ENCODE results near the gene GOLPH3L. TPM values are rescaled to one million over a fixed set of nuclear protein-coding genes. Genes with fewer than 3 reads are reported as not detected.
"Not testable (repeated sequence)": the region's sequence is repeated elsewhere in the genome, so short reads cannot be mapped to it uniquely, and the experiment has no call there.

The GOLPH3L gene
- 10 to 100 TPM; 30.4 to 43.7 (median 40.7) TPM for polyA plus RNA-seq (ENCODE audit: insufficient read length in 4 of 4)

DNA sequence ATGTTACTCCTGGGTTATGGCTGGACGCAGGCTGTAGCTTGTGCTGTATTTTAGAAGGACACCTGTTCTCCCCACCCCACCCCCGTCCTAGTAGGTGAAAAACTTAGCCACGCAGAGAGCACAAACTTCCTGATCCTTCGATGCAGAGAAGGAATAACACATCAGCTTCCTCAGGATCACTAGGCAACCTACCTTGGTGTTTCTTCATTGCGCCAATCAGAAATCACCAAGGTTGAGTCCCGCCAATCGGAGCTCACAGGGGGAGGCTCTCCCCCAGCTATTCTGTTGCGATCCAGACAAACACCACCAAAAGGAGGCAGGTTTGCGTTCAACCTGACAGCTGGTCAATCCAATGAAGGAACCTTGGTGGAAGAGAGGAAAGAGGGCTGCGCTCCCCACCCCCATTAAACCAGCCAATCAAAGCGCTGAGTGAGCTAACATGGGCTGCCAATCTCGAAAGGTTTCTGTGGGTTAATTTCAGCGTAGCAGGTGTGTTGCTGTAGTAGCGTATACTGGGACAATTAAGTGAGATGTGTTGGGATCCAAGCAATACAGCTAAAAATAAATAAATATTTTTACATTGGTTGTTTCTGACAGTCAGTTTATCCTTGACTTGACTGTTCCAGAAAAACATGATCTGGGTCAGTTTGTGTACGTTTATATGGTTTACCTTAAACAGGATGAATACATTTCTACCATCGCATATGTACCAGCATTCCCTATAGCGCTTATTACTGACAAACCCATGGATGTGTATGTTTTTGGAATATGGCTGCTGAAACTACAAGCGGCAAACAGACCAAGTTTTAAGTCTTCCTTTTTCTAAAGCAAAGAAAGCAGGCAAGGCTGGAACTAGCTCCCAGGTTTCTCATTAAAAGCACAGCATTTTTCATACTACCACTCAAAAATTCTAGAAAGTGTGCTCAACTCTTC is at the start of gene GOLPH3L:
TSS of gene GOLPH3L (minus strand) at position 160 of the 933 bp plus-strand sequence. CDS start 2,316 bp downstream, outside the sequence.
- peak; percentile 95 to 99 (median 97) for DNase-seq (ENCODE audit: low read depth in 4 of 4, low spot score in 3 of 4)

DNA sequence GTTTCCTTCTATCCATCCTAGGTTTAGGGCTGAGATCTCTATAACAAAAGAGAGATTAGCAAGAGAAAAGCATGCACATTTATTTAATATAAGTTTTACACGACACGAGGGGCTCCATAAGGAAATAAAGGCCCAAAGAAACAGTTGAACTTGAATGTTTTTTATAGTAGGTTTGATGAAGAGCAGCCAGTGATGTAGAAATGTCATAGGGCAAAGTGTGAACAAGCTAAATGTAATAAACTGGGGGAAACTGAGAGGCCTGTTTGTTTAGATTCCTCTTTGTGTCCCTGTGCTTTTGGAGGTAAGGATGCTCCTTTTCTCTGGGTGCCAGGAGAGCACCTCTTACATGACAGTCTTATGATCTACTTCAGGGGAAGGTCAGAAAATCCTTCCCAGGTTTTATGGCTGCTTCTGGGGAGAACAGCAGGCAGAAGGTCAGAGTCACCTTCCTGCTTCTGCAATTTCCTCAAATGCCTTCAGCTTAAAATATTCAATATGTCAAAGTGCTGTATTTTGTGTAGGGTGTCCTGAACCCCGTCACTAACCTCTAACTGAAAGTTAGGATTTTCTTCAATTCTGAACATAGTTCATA is 33.3 kb upstream of the GOLPH3L start:
- DNase-seq (ENCODE audit: low read depth in 4 of 4, low spot score in 3 of 4) = no peak

DNA sequence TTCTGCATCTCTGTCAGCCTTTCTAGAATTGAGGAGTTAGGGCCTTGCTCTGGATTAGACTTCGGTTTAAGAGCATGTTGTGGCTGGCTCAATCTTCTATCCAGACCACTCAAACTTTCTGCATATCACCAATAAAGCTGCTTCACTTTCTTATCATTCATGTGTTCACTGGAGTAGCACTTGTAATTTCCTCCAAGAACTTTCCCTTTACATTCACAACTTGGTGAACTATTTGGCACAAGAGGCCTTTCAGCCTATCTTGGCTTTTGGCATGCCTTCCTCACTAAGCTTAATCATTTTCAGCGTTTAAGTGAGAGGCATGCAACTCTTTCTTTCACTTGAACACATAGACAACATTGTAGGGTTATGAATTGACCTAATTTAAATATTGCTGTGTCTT is 27.4 kb upstream of the GOLPH3L start:
- no peak for DNase-seq (ENCODE audit: low read depth in 4 of 4, low spot score in 3 of 4)

DNA sequence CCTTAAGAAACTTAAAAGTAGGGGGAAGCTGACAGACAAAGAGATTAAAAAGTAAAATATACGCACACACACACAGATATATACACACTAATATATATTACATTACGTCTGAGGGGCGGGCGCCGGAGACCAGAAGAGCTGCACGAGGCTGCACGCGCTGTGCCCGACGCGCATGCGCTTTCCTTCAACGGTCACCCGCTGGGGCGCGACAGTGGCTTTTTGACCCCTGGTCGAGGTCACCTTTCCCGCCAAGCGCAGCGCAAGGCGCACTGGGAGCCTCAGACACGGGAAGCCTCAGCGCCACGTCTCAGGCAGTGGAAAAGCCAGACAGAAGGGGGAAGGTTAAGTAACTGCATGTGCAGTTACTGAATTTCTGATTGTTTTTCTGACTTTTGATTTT is 23.7 kb upstream of the GOLPH3L start, which contains the start of gene HORMAD1:
TSS of gene HORMAD1 (minus strand) at position 193 of the 400 bp plus-strand sequence. CDS start 1,390 bp downstream, outside the sequence.
- no peak for DNase-seq (ENCODE audit: low read depth in 4 of 4, low spot score in 3 of 4)

GRCh38 chr1:150720098-150720497 is 23.1 kb upstream of the GOLPH3L start:
- DNase-seq (ENCODE audit: low read depth in 4 of 4, low spot score in 3 of 4) = no peak

DNA sequence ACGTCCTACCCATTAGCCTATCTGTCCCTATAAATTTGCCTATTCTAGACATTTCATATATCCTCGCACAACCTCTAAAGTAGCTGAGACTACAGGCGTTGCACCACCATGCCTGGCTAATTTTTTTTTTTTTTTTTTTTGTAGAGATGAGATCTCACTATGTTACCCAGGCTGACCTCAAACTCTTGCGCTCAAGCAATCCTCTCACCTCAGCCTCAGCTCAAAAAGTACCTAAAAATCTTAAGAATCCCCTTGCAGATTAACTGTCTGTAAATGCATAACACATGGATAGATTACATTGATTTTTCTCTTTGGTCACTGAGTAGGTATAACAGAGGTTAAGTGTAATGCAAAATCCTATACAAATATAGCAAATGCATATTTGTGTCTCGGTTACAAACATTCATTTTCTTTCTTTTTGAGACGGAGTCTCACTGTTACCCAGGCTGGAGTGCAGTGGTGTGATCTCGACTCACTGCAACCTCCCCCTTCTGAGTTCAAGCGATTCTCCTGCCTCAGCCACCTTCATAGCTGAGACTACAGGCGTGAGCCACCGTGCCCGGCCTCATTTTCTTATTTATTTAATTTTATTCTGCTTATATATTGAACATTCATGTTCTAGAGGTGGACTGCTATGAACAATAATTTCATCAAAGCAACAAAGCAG is 21.4 kb upstream of the GOLPH3L start:
- no peak for DNase-seq (ENCODE audit: low read depth in 4 of 4, low spot score in 3 of 4)

DNA sequence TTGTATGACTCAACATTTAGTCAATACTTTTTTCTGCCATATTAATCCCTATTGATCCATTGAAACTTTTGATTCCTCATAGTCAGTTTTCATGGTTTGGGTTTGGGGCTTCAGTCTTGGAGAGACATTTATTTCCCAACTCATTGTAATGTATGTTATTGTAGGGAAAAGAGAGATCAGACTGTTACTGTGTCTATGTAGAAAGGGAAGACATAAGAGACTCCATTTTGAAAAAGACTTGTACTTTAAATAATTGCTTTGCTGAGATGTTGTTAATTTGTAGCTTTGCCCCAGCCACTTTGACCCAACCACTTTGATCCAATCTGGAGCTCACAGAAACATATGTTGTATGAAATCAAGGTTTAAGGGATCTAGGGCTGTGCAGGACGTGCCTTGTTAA is 12.1 kb upstream of the GOLPH3L start:
- DNase-seq (ENCODE audit: low read depth in 4 of 4, low spot score in 3 of 4) = not testable (repeated sequence)

- DNase-seq (ENCODE audit: low read depth in 4 of 4, low spot score in 3 of 4) = no peak
Measured at GRCh38 chr1:150708595-150708994, 11.6 kb upstream of the GOLPH3L start.

DNA sequence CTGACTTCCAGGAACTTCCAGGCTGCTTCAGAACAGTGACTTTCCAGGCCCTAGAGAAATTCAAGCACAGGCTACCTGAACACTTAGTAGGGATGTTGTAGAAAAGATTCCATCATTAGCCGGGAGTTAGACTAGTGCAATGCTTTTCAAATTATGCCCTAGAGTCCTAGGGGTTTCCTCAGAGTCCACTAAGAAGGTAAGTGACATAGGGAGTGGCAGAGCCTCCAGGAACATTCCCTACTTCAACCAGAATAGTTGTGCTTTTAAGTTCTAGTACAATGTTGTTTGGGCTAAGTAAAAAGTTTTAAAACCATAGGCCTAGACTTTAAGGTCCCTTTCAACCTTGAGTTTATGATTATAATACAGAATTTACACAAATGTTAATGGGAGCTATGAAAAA is 9.1 kb upstream of the GOLPH3L start:
- no peak for DNase-seq (ENCODE audit: low read depth in 4 of 4, low spot score in 3 of 4)

DNA sequence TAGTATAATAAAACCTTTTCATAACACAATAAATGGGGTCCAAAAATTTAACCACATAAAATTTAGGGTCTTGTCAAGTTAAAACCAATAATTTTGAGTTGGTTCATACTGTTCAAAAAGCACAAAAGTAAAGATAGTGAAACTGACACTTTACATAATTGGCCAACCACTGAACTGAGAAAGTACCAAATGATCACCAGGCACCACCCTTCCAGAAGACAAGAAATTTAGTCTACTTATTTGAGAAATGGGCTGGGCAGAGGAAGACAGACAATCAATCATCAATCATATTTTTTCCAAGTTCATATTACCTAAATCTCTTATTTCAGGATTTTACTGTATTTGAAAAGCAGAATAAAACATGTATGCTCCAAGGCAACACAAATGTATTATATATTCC is 6.5 kb upstream of the GOLPH3L start:
- DNase-seq (ENCODE audit: low read depth in 4 of 4, low spot score in 3 of 4) = no peak

DNA sequence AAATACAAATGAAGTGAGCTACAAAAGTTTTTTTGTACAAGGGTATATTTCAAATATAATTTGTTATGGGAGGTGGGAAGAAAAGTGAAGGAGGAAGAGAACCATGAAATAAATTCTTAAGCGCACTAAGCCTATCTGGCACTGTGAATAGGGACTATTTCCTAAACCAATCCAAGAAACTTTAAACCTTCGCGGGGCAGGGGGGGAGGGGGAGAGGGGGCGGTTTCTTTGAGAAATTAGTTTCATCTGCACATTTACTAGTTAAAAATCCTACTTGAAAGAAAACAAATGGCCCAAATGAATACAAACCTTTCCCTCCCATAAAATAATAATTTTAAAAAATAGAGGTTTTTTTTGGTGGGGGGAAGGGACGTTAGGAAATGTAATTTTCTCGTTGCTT is 364 bp downstream of the GOLPH3L start:
- DNase-seq (ENCODE audit: low read depth in 4 of 4, low spot score in 3 of 4) = no peak

DNA sequence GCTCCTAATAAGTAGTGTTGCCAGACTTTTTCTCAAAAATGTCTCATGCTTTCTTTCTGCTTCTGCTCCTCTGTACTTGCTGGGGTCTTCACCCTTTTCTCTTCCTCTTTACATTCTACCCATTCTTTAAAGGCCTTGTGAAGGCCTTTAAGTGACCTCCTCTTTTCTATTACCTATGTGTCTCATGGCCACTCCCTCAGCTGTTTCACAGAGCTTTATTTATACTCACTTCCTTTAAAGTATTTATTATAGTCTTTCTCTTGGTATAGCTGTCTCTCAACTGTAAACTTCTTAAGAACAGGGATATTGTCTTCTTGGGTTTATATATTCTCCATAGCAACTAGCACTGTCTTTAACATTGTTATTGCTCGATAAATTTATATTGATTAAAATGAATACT is 792 bp downstream of the GOLPH3L start:
- no peak for DNase-seq (ENCODE audit: low read depth in 4 of 4, low spot score in 3 of 4)

GRCh38 chr1:150695561-150695960 is 1.4 kb downstream of the GOLPH3L start:
- no peak for DNase-seq (ENCODE audit: low read depth in 4 of 4, low spot score in 3 of 4)

DNA sequence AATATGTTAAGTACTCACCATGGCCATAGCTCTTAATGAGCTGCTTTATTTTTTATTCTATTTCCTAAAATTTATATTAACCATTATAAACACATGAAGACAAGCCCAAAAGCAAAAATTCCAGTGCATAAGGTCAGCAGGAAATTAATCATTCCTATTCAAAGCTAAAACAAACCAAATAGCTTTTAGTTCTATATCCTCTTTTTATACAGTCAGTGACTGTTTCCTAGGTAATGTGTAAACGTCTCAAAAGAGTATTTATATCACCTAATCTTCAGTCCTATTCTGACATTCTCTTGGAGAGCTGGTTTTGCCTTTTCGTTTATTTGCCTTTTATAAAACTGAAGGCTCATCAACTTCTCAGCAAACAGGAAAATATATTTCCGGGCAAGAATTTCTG is 4.2 kb downstream of the GOLPH3L start:
- DNase-seq (ENCODE audit: low read depth in 4 of 4, low spot score in 3 of 4) = no peak

DNA sequence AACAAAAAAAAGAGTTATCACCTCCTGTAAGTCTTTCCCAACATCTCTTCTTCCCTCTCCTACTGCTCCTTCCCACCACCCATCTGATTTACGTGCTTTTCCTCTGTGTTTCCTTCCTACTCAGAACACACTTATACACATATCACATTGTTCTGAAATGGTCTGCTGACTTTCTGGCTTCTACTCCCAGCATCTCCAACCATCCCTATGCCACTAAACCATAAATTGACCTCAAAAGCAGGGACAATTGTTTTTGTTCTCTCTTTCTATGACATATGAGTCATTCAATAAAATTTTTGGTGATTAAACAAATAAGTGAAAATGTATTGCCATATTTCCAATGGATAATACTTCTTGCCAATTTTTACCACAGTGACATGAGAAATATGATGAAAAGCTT is 8.2 kb downstream of the GOLPH3L start:
- no peak for DNase-seq (ENCODE audit: low read depth in 4 of 4, low spot score in 3 of 4)

DNA sequence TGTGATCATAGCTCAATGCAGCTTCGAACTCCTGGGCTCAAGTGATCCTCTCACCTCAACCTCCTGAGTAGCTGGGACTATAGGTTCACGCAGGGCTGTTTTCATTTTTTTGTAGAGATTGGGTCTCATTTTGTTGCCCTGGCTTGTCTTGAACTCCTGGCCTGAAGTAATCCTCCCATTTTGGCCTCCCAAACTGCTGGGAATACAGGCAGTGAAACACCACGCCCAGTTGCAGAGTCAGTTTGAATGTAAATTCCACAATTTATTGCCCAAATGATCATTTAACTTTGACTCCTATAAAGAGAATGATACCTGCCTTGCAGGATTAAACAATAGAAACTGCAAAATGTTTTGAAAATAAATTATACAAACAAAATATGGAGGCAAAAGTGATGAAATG is 10.7 kb downstream of the GOLPH3L start:
- DNase-seq (ENCODE audit: low read depth in 4 of 4, low spot score in 3 of 4) = no peak

- DNase-seq (ENCODE audit: low read depth in 4 of 4, low spot score in 3 of 4) = no peak
Measured at GRCh38 chr1:150683914-150684313, 13.0 kb downstream of the GOLPH3L start.

DNA sequence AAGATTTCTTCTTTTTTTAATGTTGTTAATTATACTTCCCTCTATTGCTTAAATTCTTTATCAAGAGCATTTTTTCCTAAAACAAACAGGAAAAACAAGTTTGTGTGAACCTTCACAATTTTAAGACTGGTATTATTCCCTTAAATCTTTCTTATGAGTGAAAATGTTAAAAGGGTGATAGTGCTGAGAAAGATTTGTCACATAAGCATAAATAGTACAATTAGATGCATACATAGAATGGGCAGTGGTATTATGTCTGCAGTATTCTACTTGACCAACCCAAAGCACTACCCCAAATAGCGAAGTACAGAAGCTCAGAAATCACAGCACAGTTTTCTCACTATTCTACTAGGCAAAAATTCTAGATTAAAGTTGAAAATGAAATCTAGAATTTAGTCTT is 18.0 kb downstream of the GOLPH3L start:
- no peak for DNase-seq (ENCODE audit: low read depth in 4 of 4, low spot score in 3 of 4)

DNA sequence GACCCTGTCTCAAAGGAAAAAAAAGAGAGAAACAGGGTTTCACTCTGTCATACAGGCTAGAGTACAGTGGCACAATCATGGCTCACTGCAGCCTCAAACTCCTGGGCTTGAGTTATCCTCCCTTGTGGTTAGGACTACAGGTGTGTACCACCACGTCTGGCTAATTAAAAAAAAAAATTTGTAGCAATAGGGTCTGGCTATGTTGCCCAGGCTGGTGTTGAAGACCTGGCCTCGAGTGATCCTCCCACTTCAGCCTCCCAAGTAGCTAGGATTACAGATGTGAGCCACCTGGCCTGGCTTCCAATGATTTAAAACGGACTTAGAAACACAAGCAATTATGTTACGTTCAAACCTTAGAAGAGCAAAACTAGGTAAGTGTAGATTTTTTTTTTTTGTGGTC is 22.1 kb downstream of the GOLPH3L start:
- no peak for DNase-seq (ENCODE audit: low read depth in 4 of 4, low spot score in 3 of 4)

- DNase-seq (ENCODE audit: low read depth in 4 of 4, low spot score in 3 of 4) = no peak
Measured at GRCh38 chr1:150663321-150663720, 33.6 kb downstream of the GOLPH3L start.

DNA sequence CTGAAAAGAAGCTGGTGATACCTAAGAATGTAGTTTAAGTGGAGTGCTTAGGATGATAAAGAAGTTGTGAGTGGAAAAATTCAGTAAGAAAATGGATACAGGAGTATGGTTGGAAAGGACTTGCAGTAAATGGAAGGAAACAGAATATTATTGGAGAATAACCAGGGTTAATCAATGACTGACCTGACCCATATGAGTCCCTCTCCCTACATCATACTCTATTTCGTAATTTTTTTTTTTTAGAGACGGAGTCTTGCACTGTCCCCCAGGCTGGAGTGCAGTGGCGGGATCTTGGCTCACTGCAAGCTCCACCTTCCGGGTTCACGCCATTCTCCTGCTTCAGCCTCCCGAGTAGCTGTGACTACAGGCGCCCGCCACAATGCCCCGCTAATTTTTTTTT is 34.1 kb downstream of the GOLPH3L start:
- DNase-seq (ENCODE audit: low read depth in 4 of 4, low spot score in 3 of 4) = no peak

Measured in left renal pelvis (tissue), 4 donors.